ENCODE results near the gene LDLRAD2. TPM values are rescaled to one million over a fixed set of nuclear protein-coding genes. Genes with fewer than 3 reads are reported as not detected.

Gene LDLRAD2
- total and polyA plus RNA-seq, 10 of the 15 experiments (the other 5 are each of a cell fraction or from before 2014, with no cell fraction given): 0.04 to 0.23 (median 0.11) TPM; not detected in 7

DNA sequence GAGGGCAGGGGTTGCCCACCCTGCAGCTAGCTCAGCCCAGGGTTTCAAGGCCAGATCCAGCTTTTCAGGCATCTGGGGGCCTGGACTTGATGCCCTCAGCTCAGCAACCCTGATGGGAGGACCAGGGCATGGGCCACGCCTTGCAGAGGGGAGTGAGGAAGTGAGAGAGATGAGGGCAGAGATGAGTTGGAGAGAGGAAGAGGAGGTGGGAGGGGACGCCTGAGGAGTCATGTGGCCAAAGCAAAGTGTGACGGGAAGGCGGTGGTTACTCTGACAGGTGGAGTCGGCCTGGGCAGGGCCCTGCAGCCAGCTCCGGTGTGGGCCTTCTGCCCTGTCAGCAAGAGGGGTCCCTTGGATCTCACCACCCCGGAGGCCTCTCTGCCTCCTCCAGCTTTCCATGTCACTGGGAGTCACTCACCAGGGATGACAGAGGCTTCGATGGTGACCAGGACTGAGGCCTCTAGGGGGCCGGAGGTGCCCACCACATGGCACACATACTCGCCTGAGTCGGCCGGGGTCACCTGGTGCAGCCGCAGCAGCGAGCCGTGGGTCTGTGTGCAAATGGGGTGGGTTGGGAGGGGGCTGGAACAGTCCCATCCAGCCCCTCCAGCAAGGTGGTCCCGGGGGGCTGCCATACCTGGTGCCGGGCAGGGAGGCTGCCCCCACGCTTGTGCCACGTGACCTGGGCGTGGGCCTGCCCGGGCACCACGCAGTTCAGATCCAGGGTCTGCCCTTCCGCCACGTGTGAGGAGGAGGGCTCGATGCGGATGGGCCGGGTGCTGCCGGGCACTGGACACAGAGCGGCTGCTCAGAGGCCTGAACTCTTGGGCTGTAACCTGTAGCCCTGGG, 40.4 kb downstream of the LDLRAD2 start:
- H3K4me3 ChIP-seq: no peak overlapping the region
- ATAC-seq (peak; percentile 95), FAIRE-seq (peak; percentile 98), DNase-seq (ENCODE audit: low read depth, low spot score) (peak; percentile 54)
- no peaks in the 10 kb centered on the region for H4K20me1 ChIP-seq (ENCODE audit: control insufficient read depth, insufficient read depth)
- no peak overlapping the region for H3K9ac ChIP-seq (ENCODE audit: control insufficient read depth, insufficient read depth, low read length)
- ChIA-PET RAD21 (ENCODE audit: unreplicated experiment) (interaction anchor here (0.6 kb wide), 1 partner anchor 71 kb away, joined by 3 read pairs; no protein-coding TSS in a partner anchor), SMC1A (ENCODE audit: uncharacterized antibody, unreplicated experiment) (no interaction called here), POLR2A (interaction anchor here (0.9 kb wide), 1 partner anchor 70 kb away, joined by 4 read pairs; no protein-coding TSS in a partner anchor), CTCF (no interaction called here)
- no TSS peak for BruUV-seq (replicated peaks)
- H3K4me1 ChIP-seq (ENCODE audit: control insufficient read depth, insufficient read depth, low read length): peaks cover 11% of the 10 kb centered on the region
- in situ Hi-C loops (cut with MboI) (no loop called here), intact Hi-C loops (cut with micrococcal nuclease; ENCODE audit: unreplicated experiment) (no loop called here)
- H3K79me2 ChIP-seq (ENCODE audit: control insufficient read depth, insufficient read depth, low read length): no peaks in the 10 kb centered on the region
- H3K9me3 ChIP-seq (replicated peaks; ENCODE audit: control insufficient read depth, insufficient read depth, low read length): no peaks in the 10 kb centered on the region
- no peaks in the 10 kb centered on the region for H3K27me3 ChIP-seq (replicated peaks in 1 of 2; ENCODE audit: control insufficient read depth in 2 of 2, insufficient read depth in 2 of 2, low read length in 1 of 2)
- no peaks in the 10 kb centered on the region for H3K36me3 ChIP-seq (ENCODE audit: control insufficient read depth in 2 of 2, insufficient read depth in 2 of 2, low read length in 1 of 2)
- H3K27ac ChIP-seq (ENCODE audit: control insufficient read depth, insufficient read depth): no peak overlapping the region
- peak overlapping the region; percentile 8 for H2AFZ ChIP-seq (ENCODE audit: control insufficient read depth, low read depth, low read length)
- WGBS (ENCODE audit: insufficient coverage, insufficient replicate concordance, low lambda C conversion rate, missing lambda C conversion rate): 66% methylated on average over 26 of the region's 29 CpGs
- peak overlapping the region; percentile 59 for H3K4me2 ChIP-seq (ENCODE audit: control insufficient read depth, insufficient read depth)
- peak; percentile 74 for TF ChIP-seq USF1 (IDR thresholded peaks at IDR 0.05; ENCODE audit: borderline replicate concordance, extremely low read length, insufficient read depth, low read depth, low read length)
- peak; percentile 85 for TF ChIP-seq RAD51 (IDR thresholded peaks at IDR 0.05)
- TF ChIP-seq, protein P1, sequence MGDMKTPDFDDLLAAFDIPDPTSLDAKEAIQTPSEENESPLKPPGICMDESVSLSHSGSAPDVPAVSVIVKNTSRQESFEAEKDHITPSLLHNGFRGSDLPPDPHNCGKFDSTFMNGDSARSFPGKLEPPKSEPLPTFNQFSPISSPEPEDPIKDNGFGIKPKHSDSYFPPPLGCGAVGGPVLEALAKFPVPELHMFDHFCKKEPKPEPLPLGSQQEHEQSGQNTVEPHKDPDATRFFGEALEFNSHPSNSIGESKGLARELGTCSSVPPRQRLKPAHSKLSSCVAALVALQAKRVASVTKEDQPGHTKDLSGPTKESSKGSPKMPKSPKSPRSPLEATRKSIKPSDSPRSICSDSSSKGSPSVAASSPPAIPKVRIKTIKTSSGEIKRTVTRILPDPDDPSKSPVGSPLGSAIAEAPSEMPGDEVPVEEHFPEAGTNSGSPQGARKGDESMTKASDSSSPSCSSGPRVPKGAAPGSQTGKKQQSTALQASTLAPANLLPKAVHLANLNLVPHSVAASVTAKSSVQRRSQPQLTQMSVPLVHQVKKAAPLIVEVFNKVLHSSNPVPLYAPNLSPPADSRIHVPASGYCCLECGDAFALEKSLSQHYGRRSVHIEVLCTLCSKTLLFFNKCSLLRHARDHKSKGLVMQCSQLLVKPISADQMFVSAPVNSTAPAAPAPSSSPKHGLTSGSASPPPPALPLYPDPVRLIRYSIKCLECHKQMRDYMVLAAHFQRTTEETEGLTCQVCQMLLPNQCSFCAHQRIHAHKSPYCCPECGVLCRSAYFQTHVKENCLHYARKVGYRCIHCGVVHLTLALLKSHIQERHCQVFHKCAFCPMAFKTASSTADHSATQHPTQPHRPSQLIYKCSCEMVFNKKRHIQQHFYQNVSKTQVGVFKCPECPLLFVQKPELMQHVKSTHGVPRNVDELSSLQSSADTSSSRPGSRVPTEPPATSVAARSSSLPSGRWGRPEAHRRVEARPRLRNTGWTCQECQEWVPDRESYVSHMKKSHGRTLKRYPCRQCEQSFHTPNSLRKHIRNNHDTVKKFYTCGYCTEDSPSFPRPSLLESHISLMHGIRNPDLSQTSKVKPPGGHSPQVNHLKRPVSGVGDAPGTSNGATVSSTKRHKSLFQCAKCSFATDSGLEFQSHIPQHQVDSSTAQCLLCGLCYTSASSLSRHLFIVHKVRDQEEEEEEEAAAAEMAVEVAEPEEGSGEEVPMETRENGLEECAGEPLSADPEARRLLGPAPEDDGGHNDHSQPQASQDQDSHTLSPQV (IDR thresholded peaks at IDR 0.05): no peak
- no peak for TF ChIP-seq CBX5 (IDR thresholded peaks at IDR 0.05; ENCODE audit: low read depth)
- no peak for TF ChIP-seq FOS (IDR thresholded peaks at IDR 0.05; ENCODE audit: borderline replicate concordance, extremely low read depth, insufficient read length)
- TF ChIP-seq NFIC (IDR thresholded peaks at IDR 0.05; ENCODE audit: low read depth, low read length): no peak
- TF ChIP-seq SP1 (IDR thresholded peaks at IDR 0.05; ENCODE audit: low read depth, low read length): no peak
- TF ChIP-seq, protein P2, sequence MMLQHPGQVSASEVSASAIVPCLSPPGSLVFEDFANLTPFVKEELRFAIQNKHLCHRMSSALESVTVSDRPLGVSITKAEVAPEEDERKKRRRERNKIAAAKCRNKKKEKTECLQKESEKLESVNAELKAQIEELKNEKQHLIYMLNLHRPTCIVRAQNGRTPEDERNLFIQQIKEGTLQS (IDR thresholded peaks at IDR 0.05; ENCODE audit: borderline replicate concordance, extremely low read depth, low read depth, low read length): no peak
- TF ChIP-seq SPI1 (IDR thresholded peaks at IDR 0.05; ENCODE audit: borderline replicate concordance, insufficient read depth, low read depth, low read length): peak; percentile 94
- TF ChIP-seq HDGF (IDR thresholded peaks at IDR 0.05): peak; percentile 97
- TF ChIP-seq, protein P3, sequence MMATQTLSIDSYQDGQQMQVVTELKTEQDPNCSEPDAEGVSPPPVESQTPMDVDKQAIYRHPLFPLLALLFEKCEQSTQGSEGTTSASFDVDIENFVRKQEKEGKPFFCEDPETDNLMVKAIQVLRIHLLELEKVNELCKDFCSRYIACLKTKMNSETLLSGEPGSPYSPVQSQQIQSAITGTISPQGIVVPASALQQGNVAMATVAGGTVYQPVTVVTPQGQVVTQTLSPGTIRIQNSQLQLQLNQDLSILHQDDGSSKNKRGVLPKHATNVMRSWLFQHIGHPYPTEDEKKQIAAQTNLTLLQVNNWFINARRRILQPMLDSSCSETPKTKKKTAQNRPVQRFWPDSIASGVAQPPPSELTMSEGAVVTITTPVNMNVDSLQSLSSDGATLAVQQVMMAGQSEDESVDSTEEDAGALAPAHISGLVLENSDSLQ (IDR thresholded peaks at IDR 0.05): peak; percentile 59
- TF ChIP-seq ZNF24 (IDR thresholded peaks at IDR 0.05): no peak
- peak; percentile 51 for TF ChIP-seq USF2 (IDR thresholded peaks at IDR 0.05; ENCODE audit: borderline replicate concordance, low read depth, low read length)
- TF ChIP-seq RUNX3 (IDR thresholded peaks at IDR 0.05; ENCODE audit: low read length): peak; percentile 15; the same call in 1 of the 2 replicates

Measured in GM12878 (cell line).